Raji (cell line): ENCODE data around the gene ITCH.
A peak's percentile ranks its signal among the peaks of the same experiment; 100 is the strongest.

Source experiments
- POLR2A ChIP-seq: IDR thresholded peaks from 2 replicates; pipeline ENCODE4 v1.6.1; 2011; ENCODE audit warnings: low read depth, low read length, control low read depth; ENCODE audit not compliant: insufficient read depth

The ITCH gene

GRCh38 chr20:34363062-34363464, at the start of gene ITCH:
ITCH (plus strand) TSS chr20:34363273; CDS start chr20:34393812, 30,539 bp downstream.
- TF ChIP-seq POLR2A = peak; percentile 84

DNA sequence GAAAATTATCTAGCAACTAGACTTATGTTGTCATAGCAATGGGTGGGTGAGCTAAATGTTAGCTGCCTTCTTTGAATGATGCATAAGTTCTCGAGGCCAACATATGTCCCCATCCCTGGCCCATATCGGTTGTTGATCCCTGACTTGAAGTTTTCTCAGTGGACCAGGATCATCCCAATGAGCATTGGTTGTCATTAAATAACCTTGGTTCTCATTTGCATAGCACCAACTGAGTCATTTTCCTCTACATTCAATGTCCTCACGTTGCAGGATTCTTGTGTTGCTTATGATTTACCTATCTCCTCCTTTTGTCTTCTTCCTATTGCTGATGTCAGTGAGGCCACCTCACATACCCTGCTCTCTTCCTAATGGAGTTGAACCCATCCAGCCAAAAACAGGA, 47.8 kb upstream of the ITCH start:
- no peak for TF ChIP-seq POLR2A

DNA sequence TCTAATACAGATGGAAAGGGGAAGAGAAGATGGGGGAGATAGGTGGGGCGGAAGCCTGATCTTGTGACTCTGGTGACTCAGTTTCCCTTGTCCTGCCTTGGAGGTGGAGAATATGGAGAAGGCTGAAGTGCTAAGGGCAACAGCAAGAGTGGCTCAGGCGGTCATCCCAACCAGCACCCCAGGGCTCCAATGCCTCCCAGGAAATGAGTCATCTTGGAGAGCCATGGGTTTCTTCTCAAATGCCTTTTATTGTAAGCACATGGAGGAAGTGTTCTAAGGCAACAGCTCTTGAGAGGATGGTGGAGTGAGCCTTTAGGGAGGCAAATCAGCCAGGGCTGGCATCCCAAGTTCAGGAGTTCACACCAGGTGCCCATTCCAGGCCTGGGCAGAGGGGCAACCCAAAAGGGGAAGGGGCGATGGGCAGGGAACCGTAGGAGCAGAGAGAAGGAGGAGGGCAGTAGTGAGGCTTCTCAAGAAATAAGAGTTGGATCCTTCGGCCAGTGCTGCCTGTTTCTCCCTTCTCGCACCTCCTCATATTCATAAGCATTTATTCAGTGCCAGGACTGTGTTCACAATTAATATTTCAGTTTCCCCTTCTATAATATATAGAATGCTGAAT, 46.8 kb upstream of the ITCH start:
- no peak for TF ChIP-seq POLR2A

DNA sequence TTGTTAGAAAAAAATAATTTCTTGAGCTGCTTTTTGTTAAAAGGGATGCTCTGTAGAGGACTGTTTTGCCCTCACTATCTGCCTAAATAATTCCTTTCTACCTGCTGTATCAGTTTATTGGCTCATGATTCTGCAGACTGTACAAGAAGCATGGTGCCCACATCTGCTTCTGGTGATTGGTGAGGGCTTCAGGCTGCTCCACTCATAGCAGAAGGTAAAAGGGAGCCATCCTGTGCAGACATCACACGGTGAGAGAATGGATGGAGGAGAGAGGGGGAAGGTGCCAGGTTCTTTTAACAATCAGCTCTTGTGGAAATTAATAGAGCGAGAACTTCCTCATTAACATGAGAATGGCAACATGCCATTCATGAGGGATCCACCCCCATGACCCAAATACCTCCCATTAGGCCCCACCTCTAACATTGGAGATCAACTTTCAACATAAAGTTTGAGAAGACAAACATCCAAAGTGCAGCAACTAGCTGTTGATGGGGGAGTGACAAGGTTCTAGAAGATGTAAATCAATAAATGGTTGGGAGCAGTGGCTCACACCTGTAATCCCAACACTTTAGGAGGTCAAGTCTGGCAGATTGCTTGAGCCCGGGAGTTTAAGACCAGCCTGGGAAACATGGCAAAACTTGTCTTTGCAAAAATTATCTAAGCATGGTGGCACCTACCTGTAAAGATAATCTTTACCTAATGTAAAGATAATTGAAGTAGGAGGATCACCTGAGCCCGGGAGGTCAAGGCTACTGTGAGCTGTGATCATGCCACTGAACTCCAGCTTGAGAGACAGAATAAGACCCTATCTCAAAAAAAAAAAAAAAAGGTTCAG, 44.2 kb upstream of the ITCH start:
- TF ChIP-seq POLR2A = no peak

DNA sequence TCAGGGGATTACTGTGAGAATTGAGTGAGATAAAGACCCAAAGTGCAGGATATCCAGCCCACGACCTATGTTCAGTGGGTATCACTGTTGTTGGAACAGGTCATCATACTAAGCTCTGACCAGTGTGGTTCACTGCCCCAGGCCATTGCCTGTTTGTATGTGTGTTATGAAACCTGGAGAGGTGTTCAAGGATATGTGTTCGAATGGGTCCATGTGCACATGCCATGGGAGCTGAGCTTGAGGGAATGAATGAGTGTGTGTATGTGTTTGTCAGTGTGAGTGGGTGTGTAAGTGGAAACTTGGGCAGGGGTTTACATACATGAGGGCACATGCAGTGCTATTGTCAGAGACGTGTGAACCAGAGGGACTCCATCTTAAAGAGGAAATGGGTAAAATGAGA, 42.2 kb upstream of the ITCH start:
- no peak for TF ChIP-seq POLR2A

DNA sequence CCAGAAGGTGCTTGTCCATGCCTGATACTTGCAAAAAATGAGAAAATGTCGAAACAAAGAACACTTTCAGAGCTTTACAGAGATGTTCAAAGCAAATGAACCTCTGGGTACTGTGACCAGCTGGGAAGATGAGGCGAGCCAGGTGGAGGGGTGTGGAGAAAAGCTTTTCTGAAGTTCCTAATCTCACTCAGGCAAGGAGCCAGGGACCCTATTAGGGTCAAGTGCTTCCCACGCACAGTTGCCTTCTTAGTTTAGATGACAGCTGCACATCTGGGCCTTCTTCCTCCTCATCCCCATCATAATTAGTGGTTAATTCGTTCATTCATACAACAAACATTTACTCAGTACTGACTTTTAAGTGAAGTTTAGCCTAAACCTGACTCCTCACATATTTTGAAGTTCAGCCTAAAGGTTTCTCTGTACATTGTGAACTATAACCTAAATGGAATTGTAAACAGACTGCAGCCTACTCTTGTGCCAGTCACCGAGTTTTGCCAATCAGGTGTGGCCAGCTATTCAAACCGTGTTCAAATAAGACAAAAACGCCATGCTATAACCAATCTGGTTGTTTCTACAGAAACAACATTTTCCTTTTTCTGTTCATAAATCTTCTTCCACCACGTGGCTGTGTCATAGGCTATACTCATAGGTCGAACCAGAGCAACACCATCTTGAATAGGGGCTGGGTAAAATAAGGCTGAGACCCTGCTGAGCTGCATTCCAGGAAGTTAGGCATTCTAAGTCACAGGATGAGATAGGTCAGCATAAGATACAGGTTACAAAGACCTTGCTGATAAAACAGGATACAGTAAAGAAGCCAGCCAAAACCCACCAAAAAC, 40.6 kb upstream of the ITCH start:
- TF ChIP-seq POLR2A = no peak

GRCh38 chr20:34324541-34324940, 38.5 kb upstream of the ITCH start:
- TF ChIP-seq POLR2A = no peak

GRCh38 chr20:34328928-34329677, 34.0 kb upstream of the ITCH start:
- no peak for TF ChIP-seq POLR2A

DNA sequence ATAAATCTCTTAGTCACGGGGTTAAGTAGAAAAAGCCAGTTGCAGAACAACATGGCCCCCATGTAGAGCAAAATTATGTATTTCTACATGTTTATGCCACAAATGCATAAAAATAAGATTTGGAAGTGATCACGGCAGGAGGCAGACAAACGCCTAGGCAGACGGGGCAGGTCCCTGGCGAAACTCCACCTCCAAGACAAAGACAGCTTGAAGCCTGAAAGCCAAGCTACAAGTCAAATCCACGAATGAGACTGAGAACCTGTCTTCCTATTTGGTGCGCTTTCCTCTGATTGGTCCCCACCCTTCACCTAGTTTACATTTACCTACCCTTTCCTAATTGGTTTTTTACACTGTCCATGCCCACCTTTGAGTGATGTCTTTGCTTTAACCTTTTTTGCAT, 31.2 kb upstream of the ITCH start:
- no peak for TF ChIP-seq POLR2A

GRCh38 chr20:34332262-34332920, 30.7 kb upstream of the ITCH start:
- TF ChIP-seq POLR2A = no peak

DNA sequence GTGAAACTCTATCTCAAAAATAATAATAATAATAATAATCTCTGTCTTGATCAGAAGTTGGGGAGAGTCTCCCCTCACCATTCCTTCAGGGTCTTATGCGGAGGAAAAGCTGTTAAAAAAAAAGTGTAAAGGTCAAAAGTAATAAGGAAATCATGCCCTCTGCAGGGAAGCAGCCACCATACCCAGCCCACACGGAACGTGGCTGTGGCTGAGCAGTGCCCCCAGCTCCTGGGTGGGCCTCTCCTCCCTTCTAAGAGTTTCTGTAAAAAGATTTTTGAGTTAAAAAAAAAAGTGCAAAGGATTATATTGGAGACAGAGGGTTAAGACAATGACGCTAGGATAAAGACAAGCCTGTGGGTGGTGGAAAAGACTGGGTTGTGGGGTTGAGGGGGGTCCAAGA, 29.3 kb upstream of the ITCH start:
- TF ChIP-seq POLR2A = no peak

DNA sequence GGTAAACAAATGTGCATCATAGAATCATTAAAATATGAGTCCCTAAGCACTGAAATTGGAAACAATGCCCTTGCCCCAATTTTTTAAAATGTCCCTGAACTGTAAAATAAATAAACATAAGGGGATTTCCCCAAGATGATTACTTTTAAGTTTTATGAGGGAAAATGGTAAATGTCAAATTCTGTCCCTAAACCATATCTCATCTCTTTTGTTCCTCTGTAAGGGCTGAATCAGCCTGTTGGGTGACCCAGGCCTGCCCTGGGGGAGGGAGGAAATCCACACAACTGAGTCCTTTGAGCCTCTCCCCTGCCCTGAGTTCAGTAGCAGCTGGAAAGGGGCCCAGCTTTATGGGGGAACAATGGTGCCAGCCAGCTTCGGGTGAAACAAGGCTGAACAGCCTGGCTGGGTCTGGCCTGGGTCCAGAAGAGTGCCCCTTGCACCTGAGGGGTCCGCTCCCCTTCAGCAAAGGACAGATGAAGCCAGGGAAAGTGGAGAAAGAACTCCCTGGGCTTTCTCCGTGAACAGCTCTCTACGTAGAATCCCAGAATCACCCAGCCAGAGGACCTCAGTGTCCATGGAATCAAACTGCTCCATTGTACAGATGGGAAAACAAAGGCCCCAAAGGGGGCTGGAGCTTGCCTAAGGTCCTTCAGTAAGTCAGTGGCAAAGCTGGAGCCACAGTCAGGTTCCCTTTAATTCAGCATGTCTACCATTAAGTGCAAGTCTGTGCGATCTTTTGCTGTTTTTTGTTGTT, 28.2 kb upstream of the ITCH start:
- no peak for TF ChIP-seq POLR2A

DNA sequence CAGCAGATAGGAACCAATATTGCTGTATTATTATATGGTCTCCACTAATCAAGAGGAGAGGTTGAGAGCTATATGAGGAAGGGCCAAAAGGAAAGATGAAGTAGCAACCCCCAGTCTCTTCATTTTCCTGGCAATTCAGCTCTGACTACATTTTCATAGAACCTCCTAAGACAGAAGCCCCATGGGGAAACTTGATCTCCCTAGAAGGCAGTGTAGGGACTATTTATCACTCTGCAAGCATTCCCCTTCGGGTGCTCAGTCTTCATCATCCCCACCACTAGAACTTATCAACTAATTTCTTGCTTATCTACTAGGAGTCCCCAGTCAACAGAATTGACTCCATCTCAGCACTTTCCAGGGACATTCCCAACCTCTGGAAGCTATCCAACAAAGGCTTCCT, 25.5 kb upstream of the ITCH start:
- TF ChIP-seq POLR2A = no peak
